AG04449 (cell line): ENCODE results near the gene PMEPA1.

Experiments used
- CTCF ChIA-PET: fragments of 350-600 bp; formaldehyde crosslinking; extraction: SDS; loops from one replicate; lab custom pipeline; 2021; ENCODE audit warnings: antibody characterized with exemption; lab: Yijun Ruan, JAX
- POLR2A ChIA-PET: fragments of 400-600, 350-600 bp; formaldehyde crosslinking; extraction: SDS; loops from one replicate; lab custom pipeline; 2020; ENCODE audit warnings: antibody characterized with exemption, inconsistent platforms; lab: Yijun Ruan, JAX
- DNase-seq: peaks from one replicate; pipeline ENCODE4 v3.0.0-alpha.2; 2010; ENCODE audit warnings: low read depth, low spot score
- H3K4me3 ChIP-seq: 2 replicates; pipeline ENCODE4 v1.5.1; 2011; ENCODE audit warnings: low read depth, mild to moderate bottlenecking, control low read depth, low read length
- TF ChIP-seq, protein P1 (sequence below): IDR thresholded peaks from one replicate; pipeline ENCODE4 v1.5.1; 2011; ENCODE audit warnings: mild to moderate bottlenecking, moderate library complexity, low read length, control low read depth, inconsistent platforms; ENCODE audit not compliant: insufficient read depth; ENCODE audit errors: missing control alignments

The PMEPA1 gene

DNA sequence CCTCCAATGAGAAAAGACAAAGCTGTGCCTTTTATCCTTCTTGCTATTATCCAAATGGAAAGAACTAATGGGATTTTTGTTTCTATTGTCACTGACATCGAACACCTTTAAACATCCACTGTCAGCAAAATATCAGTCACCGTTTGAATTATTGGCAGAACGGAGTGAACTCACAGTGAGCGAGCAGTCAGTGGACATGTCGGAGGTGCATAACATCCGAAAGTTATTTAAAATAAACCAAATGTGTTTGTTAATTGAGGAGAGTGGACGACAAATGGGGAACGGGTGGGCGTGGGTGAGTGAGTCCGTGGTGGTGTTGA is 38.8 kb downstream of the PMEPA1 start:
- TF ChIP-seq, protein P1, sequence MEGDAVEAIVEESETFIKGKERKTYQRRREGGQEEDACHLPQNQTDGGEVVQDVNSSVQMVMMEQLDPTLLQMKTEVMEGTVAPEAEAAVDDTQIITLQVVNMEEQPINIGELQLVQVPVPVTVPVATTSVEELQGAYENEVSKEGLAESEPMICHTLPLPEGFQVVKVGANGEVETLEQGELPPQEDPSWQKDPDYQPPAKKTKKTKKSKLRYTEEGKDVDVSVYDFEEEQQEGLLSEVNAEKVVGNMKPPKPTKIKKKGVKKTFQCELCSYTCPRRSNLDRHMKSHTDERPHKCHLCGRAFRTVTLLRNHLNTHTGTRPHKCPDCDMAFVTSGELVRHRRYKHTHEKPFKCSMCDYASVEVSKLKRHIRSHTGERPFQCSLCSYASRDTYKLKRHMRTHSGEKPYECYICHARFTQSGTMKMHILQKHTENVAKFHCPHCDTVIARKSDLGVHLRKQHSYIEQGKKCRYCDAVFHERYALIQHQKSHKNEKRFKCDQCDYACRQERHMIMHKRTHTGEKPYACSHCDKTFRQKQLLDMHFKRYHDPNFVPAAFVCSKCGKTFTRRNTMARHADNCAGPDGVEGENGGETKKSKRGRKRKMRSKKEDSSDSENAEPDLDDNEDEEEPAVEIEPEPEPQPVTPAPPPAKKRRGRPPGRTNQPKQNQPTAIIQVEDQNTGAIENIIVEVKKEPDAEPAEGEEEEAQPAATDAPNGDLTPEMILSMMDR, result no peak
- ChIA-PET POLR2A (no interaction called here), CTCF (no interaction called here)
- no peak overlapping the region for H3K4me3 ChIP-seq
- no peak for DNase-seq

DNA sequence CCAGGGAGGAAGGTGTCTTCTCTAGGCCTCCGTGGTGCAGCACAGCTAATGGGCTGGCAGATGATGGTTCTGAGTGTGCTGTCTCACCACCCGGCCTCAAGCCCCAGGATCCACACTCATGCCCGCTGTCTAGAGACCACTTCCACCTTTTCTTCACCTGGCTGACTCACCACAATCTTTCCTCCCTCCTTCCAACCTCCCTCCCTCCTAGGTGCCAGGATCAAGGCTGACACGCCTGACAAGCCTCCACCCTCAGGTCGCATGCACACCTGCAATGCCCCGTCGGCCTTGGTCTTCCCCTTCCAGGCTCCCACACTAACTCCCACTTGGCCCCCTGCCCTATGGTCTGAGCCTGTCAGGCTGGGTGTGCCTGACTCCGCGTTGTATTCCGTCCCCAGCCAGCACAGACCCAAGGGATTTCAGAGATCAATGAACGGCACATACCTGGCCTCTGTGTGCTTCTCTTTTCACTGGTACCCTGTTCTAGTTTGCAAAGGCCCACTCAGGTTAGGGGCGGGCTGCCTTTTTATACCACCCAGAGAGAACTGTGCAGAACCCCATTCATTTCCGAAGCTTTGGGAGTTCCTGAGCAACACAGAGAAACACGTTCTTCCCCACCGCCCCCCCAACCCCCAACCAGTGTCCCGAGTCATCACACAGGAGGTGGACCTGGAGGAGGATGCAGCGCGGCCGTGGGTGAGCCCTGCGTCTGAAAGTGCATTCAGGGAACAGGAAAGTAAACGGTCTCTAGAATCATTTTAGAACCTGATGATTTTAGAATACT is 39.3 kb downstream of the PMEPA1 start:
- TF ChIP-seq, protein P1, result no peak
- DNase-seq, result no peak
- ChIA-PET CTCF (no interaction called here), POLR2A (no interaction called here)
- no peak overlapping the region for H3K4me3 ChIP-seq

DNA sequence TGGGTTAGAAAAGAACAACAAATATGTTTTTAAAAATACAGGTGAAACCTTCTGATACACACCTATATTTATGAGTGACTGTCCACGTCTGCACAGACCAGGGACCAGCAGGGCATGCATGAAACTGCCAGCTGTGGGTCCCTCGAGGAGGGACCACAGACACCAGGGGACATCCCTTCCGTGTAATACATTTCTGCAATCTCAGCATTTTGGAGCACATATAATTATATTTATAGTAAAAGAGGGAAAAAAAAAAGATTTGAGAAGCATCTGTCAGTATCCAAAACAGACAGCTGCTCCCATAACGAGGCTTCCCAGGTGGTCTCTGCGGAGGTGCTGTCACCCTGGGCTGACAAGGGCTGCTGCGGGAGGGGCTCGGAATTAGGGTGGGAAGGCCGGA is 40.2 kb downstream of the PMEPA1 start:
- ChIA-PET POLR2A (no interaction called here), CTCF (no interaction called here)
- DNase-seq, result no peak

DNA sequence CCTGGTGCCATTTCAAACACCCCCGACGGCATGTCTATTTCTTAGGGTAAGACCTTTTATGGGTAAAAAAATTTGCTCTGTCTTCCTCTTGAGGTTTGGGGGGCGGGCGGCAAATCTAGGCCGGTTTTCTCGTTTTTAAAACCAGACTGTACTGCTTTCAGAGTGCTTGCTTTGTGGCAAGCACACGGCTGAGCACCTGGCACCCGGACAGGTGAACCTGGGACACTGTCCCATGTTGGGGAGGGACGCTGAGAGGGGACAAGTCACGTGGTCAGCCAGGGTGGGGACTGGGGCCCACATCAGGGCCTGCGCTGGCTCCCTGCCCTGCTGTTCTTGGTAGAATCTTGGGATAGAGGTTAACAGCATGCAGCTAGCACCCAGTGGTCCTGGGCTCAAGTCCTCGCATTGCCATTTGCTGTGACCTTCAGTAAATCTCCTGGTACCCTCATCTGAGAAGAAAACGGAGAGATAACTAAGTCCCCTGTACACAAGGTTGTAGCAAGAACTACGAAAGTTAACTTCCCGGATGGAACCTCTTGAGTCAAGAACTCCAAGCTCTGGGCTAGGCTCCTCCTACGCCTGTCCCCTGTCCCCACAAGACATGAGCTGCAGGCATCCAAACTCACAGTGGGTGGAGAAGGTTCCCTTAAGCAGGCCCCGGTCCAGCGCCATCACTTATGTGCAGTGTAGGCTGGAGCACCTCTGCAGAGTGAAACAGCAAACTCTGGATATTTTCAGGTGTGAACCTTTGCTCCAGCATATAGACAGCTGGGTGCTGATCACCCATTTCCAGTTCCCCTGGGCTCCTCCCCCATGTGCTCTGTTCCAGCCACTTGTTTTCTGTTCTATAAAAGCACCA is 41.7 kb downstream of the PMEPA1 start:
- TF ChIP-seq, protein P1, result no peak
- DNase-seq, result no peak
- ChIA-PET POLR2A (no interaction called here), CTCF (interaction anchor here (1.2 to 1.6 kb wide), 2 partner anchors 13 to 14 kb away, joined by 3 to 4 read pairs; no protein-coding TSS in a partner anchor)
- no peak overlapping the region for H3K4me3 ChIP-seq

More for the DNA sequence above, 40.2 kb downstream of the PMEPA1 start:
- TF ChIP-seq, protein P1, result no peak
- no peak overlapping the region for H3K4me3 ChIP-seq

DNA sequence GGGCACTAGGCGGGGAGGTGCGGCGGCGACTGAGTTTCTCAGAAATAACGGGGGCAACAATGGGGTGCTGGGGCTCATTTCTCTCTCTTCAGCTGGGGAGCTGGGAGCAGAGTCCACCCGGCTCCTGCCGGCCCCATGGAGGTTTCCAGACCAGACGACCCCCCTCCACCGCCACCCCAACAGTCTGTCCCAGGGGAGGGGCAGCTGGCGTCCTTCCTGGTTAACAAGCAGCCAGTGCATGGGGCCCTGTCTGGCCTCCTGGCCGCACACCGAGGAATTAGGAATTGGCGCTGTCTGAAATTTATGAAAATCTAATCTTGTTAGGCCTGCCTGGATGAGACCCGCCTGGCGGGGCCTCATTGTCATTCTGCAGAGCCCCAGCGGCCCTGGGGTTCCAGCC is 42.4 kb downstream of the PMEPA1 start:
- TF ChIP-seq, protein P1, result no peak
- POLR2A ChIA-PET, result no interaction called here
- CTCF ChIA-PET, result interaction anchor here (1.2 kb wide), 1 partner anchor 12 kb away, joined by 4 read pairs; no protein-coding TSS in a partner anchor
- H3K4me3 ChIP-seq, result no peak overlapping the region
- no peak for DNase-seq

DNA sequence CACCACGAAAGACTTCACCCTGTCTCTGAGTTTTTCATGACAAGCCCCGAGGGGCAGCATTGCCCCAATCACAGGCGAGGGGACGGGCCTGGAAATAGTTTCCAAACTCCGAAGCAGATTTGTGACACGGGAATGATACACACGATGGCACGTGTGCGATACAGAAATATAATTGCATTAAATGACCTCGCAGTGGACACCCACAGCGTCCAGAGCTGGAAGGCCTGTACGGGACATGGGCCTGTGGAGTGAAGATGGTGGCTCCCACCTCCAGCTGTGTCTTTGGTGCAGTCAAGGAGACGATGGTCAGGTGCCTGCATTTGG is 43.0 kb downstream of the PMEPA1 start:
- no peak for DNase-seq
- TF ChIP-seq, protein P1, result no peak
- ChIA-PET CTCF (interaction anchor here (1.2 kb wide), 1 partner anchor 12 kb away, joined by 4 read pairs; no protein-coding TSS in a partner anchor), POLR2A (no interaction called here)
- H3K4me3 ChIP-seq, result no peak overlapping the region
